Effector memory CD4-positive, alpha-beta T cell (primary cell): ENCODE results near the gene NPB.
"Not testable (repeated sequence)": the region's sequence is repeated elsewhere in the genome, so short reads cannot be mapped to it uniquely, and the experiment has no call there.

Experiments
- DNase-seq, 3 donors: peaks; one replicate each; pipeline ENCODE4 v3.0.0-alpha.2; 2020
- H3K27ac ChIP-seq: 2 replicates; pipeline ENCODE4 v1.7.0; 2013; ENCODE audit warnings: mild to moderate bottlenecking, low read length, moderate library complexity; ENCODE audit not compliant: insufficient read depth, poor library complexity, severe bottlenecking
- H3K27me3 ChIP-seq: replicated peaks from 2 replicates; pipeline ENCODE4 v1.7.0; 2013; ENCODE audit warnings: mild to moderate bottlenecking, low read length; ENCODE audit not compliant: insufficient read depth, control insufficient read depth, poor library complexity, severe bottlenecking
- H3K36me3 ChIP-seq: 2 replicates; pipeline ENCODE4 v1.7.0; 2013; ENCODE audit warnings: mild to moderate bottlenecking, low read length, moderate library complexity; ENCODE audit not compliant: control insufficient read depth, insufficient read depth
- H3K4me1 ChIP-seq: 2 replicates; pipeline ENCODE4 v1.7.0; 2013; ENCODE audit warnings: low read length, mild to moderate bottlenecking; ENCODE audit not compliant: control insufficient read depth, insufficient read depth, poor library complexity, severe bottlenecking
- H3K4me3 ChIP-seq: 2 replicates; pipeline ENCODE4 v1.7.0; 2013; ENCODE audit warnings: low read length, low read depth, mild to moderate bottlenecking; ENCODE audit not compliant: insufficient read depth, poor library complexity, severe bottlenecking
- H3K9me3 ChIP-seq: 2 replicates; pipeline ENCODE4 v1.7.0; 2013; ENCODE audit warnings: mild to moderate bottlenecking, low read length, moderate library complexity; ENCODE audit not compliant: control insufficient read depth

NPB gene

DNA sequence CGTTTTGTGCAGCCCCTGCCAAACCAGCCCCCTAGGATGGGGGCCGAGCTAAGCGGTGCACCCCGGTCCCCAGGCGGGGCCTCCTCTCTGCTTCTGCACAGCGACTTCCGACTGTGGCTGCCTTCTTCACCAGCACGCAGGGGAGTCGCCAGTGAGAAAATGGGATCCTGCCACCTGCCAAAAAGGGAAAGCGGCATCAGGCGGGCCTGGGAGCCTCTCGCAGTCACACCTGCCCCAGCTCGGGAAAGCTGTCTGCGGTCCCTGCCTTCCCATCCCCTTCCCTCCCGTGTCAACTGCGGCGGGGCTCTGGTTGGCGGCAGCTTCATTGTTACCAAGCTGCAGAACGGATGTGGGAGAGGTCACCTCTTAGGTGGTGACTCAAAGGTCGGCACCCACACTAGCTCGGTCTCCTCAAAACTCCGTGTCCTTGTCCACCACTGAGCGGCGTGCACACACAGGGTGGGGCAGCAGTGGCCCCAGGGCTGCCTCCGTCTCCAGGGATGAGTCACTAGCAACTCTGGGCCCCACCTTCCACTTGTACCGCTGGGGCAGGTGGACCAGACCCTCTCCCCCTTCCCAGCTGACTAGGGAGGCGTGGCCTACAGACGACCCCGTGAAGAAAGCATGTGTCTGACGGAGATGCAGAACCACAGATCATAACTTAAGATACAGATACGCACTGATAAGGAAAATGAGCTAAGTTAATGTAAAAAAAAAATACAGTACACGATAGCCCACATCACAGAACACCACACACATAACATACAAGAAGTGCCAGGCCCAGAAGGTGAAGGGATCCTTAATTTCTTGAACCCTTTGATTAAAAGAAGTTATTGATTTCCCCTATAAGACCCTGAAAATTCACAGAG lies 10.6 kb downstream of the NPB start:
- Histone ChIP-seq H3K4me3 (no peak overlapping the region), H3K36me3 (peaks cover 44% of the 10 kb centered on the region), H3K9me3 (no peaks in the 10 kb centered on the region), H3K4me1 (peaks cover 22% of the 10 kb centered on the region), H3K27ac (no peak overlapping the region), H3K27me3 (no peaks in the 10 kb centered on the region)
- no peak for DNase-seq

DNA sequence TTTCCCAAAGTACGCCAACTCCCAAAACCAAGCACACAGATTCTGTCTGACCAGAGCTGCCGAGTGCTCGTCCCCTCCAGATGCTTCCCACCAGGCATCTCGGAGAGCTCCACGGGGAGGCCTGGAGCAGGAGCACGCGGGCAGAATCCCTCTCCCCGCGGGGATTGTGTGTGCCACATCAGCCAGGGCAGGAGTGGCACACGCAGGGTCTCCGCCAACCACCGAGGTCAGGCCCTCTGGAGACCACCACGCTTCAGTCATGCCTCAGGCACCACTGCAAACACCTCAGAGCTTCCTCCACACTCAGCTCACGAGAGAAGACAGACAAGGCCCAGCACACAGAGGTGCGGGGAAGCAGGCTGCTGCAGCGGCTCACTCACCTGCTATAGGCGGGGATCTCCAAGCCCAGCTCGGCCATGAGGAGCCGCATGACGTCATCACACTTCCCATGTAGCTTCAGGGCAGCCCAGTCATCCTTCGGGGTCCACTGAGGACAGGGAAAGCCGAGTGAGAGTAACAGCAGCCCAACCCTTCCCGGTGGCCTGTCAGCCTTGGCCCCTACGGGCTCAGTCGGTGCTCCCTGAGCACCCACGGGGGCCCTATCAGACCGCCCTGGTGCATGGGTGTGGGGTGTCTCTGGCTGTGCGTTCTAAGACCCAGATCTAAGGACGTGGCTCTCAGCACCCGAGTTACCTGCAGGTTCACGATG lies 11.5 kb downstream of the NPB start:
- Histone ChIP-seq H3K4me3 (no peak overlapping the region), H3K9me3 (no peaks in the 10 kb centered on the region), H3K36me3 (peaks cover 44% of the 10 kb centered on the region), H3K4me1 (peaks cover 27% of the 10 kb centered on the region), H3K27me3 (no peaks in the 10 kb centered on the region), H3K27ac (no peak overlapping the region)
- DNase-seq = no peak

DNA sequence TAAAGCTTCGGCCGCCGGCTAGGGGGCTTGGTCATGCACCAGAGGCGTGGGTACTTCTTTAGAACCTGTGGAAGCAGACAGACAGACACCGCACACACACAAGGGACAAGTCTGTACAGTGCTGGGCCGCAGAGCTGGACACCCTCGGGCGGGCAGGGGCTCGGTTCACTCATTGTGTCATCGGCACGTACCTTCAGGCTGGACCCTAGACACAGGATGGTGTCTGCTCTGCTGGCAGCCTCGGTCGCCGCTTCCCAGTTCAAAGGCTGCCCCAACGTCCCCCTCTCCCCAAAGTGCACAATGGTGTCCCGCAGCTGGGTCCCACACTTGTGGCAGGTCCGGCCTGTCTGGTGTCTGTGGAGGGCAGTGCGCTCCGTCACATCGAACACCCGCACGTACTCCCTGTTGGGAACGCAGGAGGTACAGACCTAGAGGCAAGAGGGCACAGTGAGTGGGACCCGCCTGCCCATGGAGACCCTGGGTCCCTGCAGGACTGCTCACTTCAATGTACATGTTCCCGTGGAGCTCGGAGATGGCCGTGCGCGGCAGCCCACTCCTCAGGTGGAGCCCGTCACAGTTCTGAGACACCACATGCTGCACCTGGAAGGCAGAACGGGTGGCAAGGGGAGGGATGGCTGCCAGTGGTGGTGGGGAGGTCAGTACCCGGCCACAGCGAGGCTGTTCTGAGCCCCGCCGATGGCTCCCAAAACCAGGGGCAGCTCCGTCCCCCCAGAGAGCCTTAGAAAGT lies 12.2 kb downstream of the NPB start:
- Histone ChIP-seq H3K9me3 (no peaks in the 10 kb centered on the region), H3K4me1 (peaks cover 27% of the 10 kb centered on the region), H3K36me3 (peaks cover 44% of the 10 kb centered on the region), H3K4me3 (no peak overlapping the region), H3K27ac (no peak overlapping the region), H3K27me3 (no peaks in the 10 kb centered on the region)
- no peak for DNase-seq

DNA sequence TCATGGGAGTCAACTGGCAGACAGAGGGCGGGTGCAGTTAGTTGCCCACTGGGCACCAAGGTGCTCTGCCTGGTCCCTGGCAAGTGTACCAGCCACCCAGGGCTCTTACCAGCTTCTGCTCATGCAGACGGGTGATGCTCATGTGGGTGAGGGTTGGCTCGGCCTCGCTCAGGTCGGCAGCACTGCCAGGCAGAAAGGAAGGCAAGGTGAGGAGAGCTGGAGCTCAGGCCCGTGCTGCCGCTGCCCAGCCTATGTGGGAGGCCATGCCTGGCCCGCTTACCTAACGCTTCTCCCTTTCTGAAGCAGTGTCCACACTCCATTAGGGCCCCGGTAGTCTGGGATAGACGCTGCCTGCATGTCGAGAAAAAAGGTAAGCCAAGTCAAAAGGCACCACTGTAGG lies 13.3 kb downstream of the NPB start:
- Histone ChIP-seq H3K27me3 (no peaks in the 10 kb centered on the region), H3K9me3 (no peaks in the 10 kb centered on the region), H3K27ac (no peak overlapping the region), H3K4me1 (peaks cover 21% of the 10 kb centered on the region), H3K36me3 (peaks cover 44% of the 10 kb centered on the region), H3K4me3 (no peak overlapping the region)
- no peak for DNase-seq

DNA sequence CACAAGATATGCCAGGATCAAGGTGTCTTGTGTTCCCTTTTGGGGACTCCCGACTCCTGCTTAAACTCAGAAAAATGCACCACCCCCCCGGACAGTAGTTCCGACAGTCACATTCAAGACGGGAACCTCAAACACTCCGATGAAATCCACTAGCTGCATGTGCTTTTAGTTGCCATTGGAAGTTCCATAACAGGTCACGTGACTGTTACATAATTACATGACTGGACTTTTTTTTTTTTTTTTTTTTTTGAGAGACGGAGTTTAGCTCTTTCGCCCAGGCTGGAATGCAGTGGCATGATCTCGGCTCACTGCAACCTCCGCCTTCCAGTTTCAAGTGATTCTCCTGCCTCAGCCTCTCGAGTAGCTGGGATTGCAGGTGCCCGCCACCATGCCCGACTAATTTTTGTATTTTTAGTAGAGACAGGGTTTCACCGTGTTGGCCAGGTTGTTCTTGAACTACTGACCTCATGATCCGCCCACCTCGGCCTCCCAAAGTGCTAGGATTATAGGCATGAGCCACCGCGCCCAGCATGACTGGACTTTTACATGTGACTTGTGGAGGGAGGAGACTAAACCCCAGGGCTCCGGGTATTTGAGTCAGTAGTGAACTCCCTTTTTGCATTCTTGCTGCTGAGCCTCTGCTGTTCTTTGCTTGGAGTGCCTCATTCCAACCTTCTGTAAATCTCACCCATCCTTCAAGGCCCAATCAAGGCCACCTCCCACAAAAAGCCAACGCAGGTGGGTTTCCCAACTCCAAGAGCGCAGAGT lies 14.4 kb downstream of the NPB start:
- peaks cover 15% of the 10 kb centered on the region for H3K4me1 ChIP-seq
- H3K27me3 ChIP-seq = no peaks in the 10 kb centered on the region
- peak overlapping the region; percentile 53 for H3K4me3 ChIP-seq
- peaks cover 44% of the 10 kb centered on the region for H3K36me3 ChIP-seq
- no peak overlapping the region for H3K27ac ChIP-seq
- DNase-seq = no peak
- H3K9me3 ChIP-seq = no peaks in the 10 kb centered on the region

DNA sequence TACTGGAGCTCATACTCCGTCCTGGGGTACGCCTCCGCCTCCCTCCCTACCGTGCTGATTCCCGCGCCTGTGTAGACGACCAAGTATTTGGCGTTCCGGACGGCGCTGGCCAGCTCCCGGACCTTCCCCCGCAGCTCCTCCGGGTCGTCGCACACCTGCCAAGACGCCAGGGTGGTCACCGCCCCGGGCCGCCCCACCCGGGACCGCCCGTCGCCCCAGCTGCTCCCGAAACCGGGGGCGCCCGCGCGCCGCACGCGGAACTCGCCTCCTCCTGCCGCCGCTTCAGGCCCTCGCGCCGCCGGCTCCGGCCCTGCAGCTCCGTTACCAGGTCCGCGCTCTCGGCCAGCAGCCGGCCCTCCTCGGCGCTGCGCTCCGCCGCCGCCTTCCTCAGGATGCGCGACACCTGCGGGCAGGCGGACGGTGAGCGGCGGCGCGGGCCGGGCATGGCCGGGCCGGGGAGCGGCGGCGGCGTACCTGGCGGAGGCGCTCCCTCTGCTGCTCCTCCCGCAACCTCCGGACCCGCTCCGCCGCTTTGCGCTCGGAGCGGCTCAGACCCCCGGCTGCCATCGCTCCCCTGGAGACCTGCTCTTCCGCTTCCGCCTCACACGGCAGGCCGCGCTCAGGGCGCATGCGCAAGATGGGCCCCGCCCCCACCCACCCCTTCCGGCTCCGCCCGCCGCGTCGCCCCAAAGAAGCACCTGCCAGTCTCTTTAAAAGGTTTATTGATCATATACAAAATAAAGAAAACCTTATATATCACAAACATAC lies 15.7 kb downstream of the NPB start, which contains the start of gene SIRT7:
SIRT7 (minus strand) TSS at position 612 of the 768 bp plus-strand sequence; CDS start at position 567, 45 bp downstream.
- Histone ChIP-seq H3K36me3 (peaks cover 34% of the 10 kb centered on the region), H3K9me3 (no peaks in the 10 kb centered on the region), H3K27me3 (no peaks in the 10 kb centered on the region), H3K4me1 (peaks cover 12% of the 10 kb centered on the region), H3K4me3 (peak within 1 kb of the TSS; percentile 53), H3K27ac (peak within 1 kb of the TSS; percentile 62)
- DNase-seq = peak; percentile 74 to 82 (median 79)

DNA sequence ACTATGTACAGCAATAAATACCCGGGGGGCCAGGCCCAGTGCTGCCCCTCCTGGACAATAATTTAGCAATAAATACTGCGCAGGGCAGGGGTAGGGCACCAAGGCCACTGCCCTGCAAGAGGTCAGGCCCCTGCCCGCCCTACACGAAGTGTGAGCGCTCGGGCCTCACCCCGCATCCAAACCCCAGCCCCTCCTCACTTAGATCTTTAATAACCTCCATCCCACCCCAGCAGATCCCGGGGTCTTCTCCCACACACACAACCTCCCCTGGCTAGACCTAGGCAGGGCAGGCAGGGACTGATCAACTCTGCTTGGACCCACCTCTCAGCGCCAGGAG lies 16.3 kb downstream of the NPB start:
- H3K27me3 ChIP-seq, H3K4me3 ChIP-seq: not testable (repeated sequence)

DNA sequence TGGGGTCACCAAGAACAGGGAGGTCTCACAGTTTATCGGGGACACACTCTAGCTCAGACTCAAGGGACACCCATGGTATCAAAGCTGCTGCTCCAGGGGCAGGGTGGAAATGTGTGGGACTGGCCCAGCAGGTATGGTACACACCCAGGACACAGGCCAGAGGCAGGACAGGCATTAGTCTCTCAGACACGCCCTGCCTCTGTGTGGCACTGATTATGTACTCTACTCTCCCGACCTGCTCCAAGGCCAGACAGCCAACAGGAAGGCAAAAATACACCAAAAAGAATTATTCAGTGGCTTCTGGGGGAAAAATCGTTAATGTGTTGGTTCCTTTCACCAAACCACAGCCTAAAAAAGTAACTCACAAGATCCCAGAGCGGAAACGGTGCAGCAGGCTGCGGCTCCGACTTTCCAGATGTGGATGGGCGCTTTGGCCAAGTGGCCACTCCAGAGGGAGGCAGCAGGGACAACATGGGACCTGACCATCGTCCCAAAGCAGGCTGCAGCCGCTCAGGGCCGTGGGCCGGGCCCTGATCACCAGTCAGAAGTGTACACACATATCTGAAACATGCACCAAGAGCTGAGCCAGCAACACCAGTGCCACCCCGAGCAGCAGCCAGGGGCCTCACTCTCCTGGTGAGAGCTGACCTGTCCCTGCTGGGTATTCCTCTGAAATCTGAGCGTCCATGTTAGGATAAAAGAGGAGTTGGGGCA lies 17.0 kb downstream of the NPB start:
- peaks cover 18% of the 10 kb centered on the region for H3K4me1 ChIP-seq
- no peak for DNase-seq
- H3K9me3 ChIP-seq = no peaks in the 10 kb centered on the region
- peaks cover 22% of the 10 kb centered on the region for H3K36me3 ChIP-seq
- no peak overlapping the region for H3K4me3 ChIP-seq
- H3K27me3 ChIP-seq = no peaks in the 10 kb centered on the region
- H3K27ac ChIP-seq = no peak overlapping the region

More for the DNA sequence above, 16.3 kb downstream of the NPB start:
- not testable (repeated sequence) for H3K9me3 ChIP-seq, DNase-seq
- H3K36me3 ChIP-seq = peaks cover 29% of the 10 kb centered on the region
- peaks cover 12% of the 10 kb centered on the region for H3K4me1 ChIP-seq
- H3K27ac ChIP-seq = peak overlapping the region; percentile 42
